NCI-H2081 (cell line): ENCODE results near the gene SLC6A9.

Experiments
- DNase-seq, 2 experiments: peaks; one replicate each; lab custom pipeline; 2025; lab: John Stamatoyannopoulos, UW

SLC6A9 gene

DNA sequence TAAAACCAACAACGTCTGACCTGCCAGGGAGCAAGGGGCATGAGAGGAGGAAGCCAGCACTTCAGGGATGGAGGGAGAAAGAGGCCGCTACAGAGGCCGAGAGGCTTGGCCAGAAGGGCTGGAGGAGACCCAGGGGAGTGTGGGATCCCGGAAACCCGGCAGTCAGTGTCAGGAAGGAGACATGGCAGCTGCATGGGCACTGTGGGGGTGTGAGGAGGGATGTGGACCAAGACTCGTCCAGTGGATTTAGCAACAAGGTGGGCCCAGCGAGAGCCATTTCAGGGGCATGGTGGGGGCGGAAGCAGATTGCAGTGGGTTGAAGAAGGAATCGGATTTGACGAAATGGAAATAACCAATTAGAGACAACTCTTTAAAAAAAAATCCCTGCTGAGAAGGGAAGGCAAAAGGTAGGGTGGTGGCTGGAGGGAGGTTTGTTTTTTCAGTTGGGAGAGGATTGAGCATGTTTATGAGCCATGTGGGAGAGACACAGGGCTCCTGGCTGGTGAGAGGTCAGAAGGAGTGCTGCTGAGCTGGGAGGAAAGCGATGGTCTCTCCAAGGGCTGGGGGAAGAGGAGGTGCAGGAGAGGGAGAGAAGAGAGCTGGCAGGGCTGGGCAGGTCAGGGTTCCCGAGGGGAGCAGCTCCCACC, 47.9 kb downstream of the SLC6A9 start:
- DNase-seq: no peak

DNA sequence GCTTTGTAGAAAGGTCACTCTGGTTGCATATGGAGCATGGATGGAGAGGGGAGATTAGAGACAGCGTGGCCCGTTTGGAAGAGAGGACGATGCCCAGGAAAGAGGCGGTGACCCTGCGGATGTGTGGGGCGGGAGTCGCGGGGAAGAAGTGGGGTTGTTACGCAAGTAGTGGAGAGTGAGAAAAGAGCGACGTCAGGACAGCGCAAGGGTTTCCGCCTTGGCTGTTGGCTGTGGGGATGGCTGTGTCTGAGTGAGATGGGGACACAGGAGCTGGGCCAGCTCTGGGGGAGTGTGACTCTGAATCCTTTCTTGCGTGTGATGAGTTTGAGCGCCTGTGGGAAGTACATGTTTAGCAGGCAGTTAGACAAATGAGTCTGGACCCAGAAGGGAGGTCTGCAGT, 48.5 kb downstream of the SLC6A9 start:
- no peak for DNase-seq

DNA sequence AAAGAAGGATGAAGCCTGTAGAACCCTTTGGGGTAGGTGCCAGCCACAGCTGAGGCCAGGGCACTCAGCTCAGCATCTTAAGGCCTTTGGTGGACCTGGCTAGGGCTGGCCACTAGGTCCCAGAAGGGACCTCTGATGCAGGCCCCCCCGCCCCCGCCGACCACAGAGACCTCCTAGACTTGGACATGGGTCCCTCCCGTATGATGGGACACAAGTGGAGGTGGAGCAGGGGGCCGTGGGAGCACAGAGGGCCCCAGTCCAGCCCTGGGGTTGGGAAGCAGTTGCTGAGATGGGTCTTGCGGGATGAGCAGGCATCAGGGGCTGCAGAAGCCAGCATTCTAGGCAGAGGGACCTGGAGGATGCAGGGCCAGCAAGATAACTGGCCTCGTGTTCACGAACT, 49.0 kb downstream of the SLC6A9 start:
- no peak for DNase-seq

DNA sequence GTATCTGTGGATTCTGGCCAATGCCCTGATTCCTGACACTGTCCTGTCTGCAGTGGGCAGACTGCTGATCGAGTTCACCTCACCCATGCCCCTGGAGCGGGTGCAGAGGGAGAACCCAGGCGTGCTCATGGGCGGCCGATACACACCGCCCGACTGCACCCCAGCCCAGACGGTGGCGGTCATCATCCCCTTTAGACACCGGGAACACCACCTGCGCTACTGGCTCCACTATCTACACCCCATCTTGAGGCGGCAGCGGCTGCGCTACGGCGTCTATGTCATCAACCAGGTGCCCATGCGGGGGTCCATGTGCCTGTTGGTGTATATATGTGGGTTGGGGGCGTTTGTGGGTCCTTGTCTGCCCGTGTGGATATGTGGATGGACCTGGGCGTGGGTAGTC, 49.6 kb downstream of the SLC6A9 start:
- DNase-seq: no peak

DNA sequence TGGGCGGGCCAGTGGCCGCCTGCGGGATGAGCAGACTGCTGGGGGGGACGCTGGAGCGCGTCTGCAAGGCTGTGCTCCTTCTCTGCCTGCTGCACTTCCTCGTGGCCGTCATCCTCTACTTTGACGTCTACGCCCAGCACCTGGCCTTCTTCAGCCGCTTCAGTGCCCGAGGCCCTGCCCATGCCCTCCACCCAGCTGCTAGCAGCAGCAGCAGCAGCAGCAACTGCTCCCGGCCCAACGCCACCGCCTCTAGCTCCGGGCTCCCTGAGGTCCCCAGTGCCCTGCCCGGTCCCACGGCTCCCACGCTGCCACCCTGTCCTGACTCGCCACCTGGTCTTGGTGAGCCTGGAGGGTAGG, 50.1 kb downstream of the SLC6A9 start:
- DNase-seq: no peak

DNA sequence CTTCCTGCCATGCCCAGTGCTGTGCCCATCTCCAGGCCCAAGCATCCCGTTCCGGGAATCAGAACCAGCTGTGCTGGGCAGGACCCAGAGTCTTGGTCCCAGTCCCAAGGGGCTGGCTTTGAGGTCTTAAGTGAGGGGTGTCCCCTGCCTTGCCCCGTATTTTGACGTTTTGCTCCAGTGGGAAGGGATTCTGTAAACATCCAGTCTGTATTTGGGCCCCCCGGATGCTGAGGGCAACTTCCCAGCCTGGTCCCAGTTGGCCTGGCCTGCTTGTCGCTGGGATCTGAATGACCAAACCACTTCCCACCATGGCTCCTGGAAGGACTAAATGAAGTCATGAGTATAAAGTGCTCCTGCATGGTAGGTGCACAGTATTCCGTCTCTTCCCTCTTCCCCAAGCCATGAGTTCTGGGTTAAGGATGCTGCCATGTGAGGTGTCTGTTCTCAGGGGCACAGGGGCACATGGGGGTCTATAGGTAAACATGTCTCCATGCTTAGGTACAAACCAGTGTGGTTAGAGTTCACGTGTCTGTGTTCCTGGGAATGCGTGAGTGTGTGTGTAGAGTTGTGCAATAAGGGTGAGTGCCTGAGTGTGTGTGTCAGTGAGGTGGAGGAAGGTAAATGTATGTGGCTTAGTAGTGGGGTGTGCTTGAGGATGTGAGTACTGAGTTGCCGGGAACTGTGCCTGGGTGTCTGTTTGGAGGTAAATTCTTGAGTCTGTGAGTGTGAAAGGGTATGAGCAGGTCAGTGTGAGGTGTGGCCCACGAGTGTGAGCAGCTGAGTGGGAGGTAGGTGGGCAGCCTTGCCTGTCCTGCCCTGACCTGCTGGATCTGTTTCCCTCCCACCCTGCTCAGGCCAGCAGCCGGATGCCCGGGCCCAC, 50.8 kb downstream of the SLC6A9 start:
- no peak for DNase-seq

DNA sequence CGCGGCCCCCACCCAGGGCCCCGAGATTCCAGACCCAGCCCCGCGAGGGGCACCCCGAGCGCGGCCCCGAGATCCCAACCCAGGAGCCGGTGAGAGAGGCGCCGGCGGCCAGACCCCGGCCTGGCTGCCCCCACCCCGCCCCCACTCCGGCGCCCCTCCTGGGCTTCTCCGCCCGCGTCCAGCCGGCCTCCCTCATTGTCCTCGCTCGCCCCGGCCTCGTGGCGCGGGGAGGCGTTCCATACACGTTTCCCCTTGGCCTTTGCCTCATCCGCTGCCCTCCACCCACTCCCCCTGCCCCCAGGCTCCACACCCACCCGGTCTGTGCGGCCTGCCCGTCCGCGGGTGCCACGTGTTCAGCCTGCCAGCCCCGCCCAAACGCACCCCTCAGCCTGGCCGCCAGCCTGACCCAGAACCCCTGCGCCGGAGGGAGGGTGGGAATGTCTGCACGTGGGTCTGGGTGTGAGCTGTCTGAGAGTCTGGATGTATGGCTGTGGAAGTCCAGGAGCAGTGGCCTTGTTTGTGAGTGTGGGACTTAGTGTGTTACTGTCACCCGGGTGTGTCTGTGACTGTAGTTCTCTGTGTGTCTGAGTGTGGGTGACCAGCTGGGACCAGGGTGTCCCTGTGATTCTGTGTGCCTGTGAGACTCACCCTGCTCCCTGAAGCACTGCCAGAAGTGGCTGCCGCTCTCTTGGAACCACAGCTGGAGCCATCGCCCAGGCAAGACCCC, 51.6 kb downstream of the SLC6A9 start:
- DNase-seq: peak; percentile 16 to 44

DNA sequence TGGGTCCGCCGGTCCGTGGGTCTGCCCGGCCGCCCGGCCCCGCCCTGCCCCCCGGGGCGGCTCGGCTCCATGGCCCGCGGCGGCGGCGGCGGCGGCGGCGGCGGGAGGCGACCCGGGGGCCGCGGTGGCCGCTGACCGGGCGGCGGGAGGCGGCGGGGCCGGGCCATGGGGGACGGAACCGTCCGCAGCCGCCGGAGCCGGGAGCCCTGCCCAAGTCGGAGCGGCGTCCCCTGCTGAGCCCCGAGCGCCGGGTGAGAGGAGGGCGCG, 52.1 kb downstream of the SLC6A9 start:
- no peak for DNase-seq

DNA sequence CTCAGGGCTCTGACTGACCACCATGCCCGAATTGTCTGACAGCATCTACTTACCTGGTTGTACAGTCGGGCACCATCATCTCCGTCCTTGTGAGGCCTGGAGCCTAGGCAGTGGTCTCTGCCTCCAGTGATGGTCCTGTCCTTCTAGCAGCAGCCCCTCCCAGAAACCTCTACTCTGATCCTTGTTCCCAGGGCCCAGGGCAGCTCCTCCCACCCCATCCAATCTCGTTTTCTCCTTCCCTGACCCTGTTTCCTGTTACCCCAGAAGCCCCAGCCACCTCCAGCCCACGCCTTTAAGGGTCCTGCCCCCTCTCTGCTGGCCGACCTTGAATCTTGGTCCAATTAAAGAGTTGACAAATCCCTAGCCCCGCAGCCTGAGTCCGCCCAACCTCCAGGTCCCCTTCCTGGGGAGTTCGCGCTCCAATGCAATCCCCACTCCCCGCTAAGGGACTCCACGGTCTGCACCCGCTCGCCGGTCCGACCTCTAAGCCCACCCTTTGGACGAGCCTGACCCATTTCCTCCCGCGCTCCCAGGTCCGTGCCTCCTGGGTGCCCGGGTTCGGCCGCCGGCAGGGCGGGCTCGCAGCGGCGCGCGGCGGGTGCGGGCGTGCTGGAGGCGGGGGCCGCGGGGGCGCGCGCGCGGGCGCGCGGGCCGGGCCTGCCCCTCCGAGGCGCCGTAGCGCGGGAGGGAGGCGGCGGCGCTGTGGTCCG, 52.6 kb downstream of the SLC6A9 start, which contains the start of gene B4GALT2:
Gene B4GALT2, plus strand, starts transcription at position 660 of the 710 bp plus-strand sequence. CDS start 1,951 bp downstream, outside the sequence.
- peak; percentile 56 to 73 for DNase-seq

DNA sequence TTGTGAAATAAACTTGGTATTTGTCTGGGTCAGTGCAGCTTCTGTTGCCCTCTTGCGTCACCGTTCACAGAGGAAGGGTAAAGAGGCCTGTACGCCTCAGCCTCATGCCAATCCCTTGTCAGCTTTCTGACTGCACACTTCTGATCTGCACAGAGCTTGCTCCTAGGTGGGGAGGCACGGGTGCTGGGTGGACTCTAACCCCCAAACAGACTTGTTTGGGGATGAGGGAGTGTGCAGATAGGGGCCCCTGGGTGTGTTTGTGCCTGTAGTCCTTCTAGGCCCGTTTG, 53.1 kb downstream of the SLC6A9 start:
- DNase-seq: no peak

DNA sequence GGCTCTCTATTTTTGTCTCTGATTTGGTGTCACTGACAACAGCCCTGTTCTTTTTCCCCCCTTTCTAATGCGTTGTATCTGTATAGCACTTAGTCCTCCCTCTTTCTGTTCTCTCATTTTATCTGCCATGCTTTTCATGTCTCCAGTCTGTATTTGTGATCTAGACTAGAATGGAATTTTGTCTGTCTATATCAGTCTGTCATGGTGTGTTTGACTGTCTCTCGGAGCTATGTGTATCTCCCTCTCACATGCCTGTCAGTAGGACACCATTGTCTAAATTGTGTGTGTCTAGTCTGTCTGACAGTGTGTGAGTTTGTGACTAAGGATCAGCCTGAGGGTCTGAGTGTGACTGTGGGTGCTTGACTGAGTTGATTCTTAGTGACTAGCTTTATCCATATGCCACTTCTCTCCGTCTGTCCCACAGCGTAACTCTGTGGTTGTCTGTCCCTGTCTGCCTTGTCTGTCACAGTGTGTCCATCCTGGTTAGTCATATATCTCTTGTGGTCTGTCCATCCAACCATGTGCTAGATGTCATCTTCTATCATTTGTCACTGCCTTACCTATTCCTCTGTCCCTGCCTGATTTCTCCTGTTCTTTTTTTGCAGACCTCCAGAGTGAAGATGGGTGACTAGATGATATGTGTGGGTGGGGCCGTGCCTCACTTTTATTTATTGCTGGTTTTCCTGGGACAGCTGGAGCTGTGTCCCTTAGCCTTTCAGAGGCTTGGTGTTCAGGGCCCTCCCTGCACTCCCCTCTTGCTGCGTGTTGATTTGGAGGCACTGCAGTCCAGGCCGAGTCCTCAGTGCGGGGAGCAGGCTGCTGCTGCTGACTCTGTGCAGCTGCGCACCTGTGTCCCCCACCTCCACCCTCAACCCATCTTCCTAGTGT, 53.6 kb downstream of the SLC6A9 start:
- no peak for DNase-seq

DNA sequence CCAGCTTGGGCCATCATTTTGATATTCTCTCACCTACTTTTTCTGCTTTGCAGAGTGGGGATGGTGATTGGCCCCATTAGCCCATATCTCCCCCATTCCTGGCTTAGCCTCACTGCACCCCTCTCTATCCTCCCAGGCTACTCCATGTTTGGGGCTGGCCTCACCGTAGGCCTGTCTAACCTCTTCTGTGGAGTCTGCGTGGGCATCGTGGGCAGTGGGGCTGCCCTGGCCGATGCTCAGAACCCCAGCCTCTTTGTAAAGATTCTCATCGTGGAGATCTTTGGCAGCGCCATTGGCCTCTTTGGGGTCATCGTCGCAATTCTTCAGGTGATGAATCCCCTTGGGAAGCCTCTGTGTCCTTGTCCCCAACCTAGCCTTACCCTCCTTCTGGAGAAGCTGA, 54.4 kb downstream of the SLC6A9 start:
- no peak for DNase-seq

DNA sequence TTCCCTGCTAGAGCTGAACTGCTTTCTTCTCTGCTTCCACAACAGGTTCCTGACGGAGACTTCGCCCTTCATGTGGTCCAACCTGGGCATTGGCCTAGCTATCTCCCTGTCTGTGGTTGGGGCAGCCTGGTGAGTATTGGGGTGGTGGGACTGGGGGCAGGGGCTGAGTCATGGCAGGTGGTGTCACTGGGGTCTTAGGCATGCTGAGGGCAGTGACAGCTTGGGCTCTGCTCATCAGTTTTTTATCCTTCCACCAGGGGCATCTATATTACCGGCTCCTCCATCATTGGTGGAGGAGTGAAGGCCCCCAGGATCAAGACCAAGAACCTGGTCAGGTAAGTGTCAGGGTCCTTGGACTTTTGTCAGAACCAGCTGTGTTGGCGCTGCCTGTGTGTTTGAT, 55.2 kb downstream of the SLC6A9 start:
- no peak for DNase-seq

DNA sequence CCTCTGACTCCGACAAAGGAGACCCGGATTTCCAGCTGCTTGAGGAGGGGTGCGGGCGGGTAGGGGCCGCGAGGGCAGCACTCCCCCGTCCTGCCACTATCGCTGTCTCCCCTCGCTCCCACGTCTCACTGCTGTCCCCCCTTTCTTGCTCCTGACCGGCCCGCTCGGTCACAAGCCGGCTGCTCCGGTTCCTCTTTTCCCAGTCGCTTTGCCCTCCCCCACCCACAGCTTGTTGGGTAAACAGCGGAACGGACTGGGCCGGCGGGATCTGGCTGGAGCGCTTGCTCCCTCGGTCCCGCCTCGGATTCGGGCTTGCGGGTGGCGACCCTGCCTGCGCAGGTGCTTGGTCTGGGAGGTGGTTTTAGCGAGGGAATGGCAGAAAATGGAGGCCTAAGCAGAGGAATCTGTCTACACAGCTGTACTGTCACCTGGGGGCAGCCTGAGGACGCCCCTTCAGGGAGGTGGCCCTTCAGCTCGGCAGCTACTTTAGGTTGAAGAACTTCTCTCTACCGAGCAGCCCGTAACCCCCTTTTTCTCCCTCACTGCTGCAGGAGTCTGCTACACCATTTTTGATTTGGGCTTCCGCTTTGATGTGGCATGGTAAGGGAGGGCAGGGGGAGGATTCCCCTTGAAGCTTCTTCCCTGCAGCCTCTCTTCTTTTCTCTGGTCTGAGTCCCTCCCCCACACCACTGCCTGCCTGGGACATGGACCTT, 55.9 kb downstream of the SLC6A9 start:
- peak in 1 of 2 experiments; percentile 20 for DNase-seq

DNA sequence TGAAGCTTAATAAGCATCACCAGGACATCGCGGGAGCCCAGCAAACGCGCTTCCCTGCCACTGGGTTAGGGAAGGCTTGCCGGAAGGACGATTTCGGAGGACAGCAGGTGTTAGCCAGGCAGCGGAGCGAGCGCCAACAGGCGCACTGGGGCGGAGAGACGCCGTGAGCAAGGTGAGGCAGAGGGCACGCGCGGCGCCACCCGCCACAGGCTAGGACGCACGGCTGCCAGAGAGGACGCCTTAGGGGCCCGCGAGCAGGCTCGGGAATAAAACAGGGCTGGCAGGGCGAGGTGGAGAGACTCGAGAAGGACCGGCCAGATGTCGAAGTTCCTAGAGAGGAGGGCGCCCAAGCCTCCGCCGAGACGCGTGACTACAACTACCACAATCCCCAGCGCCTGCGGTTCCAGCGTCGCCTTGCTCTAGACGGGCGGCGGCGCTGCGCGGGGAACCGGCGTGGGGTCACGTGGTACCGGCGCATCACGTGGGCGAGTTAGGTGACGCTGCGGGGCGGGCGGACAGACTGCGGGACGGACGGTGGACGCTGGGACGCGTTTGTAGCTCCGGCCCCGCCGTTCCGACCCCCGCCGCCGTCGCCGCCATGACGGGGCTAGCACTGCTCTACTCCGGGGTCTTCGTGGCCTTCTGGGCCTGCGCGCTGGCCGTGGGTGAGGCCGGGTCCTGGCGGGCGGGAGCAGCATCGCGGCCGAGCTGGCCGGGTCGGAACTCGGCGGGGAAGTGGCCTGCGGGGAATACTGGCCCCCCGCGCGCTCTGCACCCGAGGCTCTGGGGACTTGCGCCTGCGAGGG, 56.6 kb downstream of the SLC6A9 start, which contains the start of gene ATP6V0B:
Gene ATP6V0B, plus strand, starts transcription at position 518 of the 806 bp plus-strand sequence. Its CDS starts 81 bp downstream, at position 599.
- DNase-seq: peak; percentile 98

DNA sequence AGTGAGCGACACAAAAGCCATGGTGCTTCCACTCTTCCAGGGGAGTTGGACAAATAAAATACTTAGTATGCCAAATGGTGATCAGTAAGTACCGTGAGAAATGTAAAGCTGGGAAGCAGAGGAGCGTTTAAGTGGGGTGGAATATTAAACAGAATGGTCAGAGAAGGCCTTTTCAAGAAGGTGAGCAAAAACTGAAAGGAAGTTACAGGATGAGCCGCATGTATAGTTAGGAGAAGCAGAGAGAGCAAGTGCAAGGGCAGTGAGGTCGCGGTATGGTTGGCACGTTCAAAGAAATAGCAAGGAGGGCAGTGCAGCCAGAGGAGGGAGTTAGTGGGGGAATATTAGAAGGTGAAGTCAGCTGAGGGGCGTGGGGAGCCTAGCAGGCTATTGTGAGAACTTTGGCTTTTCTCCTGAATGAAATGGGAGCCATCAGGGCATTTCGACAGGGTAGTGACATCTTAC, 57.2 kb downstream of the SLC6A9 start:
- no peak for DNase-seq

DNA sequence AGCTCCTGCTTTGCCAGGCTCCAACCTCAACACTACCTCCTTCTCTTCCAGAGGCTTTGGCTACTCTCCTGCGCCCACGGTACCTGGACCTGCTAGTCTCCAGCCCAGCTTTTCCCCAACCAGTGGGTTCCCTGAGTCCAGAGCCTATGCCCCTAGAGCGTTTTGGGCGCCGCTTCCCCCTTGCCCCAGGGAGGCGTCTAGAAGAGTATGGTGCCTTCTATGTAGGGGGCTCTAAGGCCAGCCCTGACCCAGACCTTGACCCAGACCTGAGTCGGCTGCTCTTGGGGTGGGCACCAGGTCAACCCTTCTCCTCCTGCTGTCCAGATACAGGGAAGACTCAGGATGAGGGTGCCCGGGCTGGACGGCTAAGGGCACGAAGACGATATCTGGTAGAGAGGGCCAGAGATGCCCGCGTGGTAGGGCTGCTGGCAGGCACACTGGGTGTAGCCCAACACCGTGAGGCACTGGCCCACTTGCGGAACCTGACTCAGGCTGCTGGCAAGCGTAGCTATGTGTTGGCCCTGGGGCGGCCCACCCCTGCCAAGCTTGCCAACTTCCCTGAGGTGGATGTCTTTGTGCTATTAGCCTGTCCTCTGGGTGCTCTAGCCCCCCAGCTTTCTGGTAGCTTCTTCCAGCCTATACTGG, 59.8 kb downstream of the SLC6A9 start:
- DNase-seq: no peak

DNA sequence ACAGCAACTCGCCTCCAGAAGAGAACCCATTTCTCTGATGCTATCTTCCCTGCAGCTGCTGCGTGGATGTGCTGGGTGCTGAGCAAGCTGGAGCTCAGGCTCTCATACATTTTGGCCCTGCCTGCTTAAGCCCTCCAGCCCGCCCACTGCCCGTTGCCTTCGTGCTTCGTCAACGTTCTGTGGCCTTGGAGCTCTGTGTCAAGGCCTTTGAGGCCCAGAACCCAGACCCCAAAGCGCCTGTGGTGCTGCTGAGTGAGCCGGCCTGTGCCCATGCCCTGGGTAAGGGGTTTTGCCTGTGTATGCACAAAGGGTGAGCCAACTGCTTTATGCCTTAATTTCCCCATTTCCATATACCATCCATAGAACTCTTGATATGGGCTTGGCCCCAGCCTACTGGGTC, 60.4 kb downstream of the SLC6A9 start:
- DNase-seq: no peak

DNA sequence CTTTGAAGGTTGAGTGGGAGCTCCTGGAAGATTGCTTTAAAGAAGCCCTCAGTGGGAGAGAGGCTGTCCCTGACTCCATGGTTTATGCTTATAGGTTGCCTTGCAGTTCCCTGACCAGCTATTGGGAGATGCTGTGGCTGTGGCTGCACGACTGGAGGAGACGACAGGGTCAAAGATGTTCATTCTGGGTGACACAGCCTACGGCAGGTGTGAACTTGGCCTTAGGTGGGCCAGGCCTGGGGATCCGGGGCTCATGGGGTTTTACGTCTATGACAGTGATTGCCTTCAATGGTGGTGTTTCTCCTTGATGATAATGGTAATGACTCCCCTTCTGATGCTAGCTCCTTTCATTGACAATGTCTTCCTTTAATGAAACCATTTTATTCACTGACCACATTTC, 60.8 kb downstream of the SLC6A9 start:
- DNase-seq: no peak
